GM18907 (cell line): ENCODE measurements around the gene TAP2.
"Not testable (repeated sequence)": the region's sequence is repeated elsewhere in the genome, so short reads cannot be mapped to it uniquely, and the experiment has no call there.

ENCODE experiments used
- ATAC-seq: cut with Tn5 transposase; IDR thresholded peaks from one replicate; pipeline ENCODE4 v1.9.1; 2021; ENCODE audit warnings: mild to moderate bottlenecking, moderate library complexity; ENCODE audit not compliant: unreplicated experiment

TAP2 gene

DNA sequence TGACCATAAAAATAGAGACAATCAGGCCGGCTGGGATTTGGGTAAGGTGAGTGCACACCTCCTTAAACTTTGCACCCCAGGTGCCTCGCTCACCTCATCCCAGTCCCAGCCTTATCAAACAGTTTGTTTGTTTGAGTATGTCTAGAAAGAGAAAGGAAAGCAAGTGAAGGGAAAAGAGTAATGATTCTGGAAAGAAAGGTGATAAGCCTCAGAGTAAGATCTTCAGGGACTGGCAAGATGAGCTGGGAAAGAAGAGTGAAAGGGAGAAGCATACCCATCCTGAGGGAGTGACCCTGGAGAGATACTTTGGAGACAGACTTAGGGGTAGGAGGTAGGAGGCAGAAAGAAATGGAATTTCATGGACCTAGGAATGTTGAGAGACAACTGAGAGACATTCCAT lies 1.7 kb downstream of the TAP2 start:
- no peak for ATAC-seq

DNA sequence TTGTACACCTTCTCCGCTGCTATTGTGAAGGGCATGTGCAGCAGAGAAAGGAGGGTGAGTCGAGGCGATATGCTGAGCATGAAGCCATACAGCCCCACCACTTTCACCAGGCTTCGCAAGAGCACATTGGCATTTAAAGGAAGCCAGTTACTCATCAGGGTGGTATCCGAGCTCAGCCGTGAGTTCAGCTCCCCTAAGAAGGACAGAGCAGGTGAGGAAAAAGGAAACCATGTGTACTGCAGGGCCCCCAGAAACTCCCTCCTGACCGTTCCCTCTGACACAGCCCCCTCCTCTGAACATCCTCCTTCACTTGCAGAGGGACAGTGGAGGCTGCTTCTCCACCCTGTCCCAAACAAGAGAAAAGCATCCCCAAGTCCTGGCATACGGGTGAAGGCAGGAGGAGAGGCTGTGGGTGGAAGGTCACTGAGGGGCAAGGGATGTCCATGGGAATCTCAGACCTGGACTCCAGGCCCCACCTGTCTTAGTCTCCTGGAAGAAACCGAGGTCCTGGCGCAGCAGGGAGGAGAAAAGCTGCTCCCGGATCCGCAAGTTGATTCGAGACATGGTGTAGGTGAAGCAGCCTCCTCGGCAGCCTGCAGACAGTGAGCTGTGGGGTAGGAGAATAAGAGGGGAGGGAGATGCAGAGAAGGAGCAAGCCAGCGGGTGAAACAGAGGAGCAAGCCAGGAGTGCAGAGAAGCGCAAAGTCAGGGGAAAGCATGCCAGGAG lies 3.2 kb downstream of the TAP2 start:
- ATAC-seq = no peak

DNA sequence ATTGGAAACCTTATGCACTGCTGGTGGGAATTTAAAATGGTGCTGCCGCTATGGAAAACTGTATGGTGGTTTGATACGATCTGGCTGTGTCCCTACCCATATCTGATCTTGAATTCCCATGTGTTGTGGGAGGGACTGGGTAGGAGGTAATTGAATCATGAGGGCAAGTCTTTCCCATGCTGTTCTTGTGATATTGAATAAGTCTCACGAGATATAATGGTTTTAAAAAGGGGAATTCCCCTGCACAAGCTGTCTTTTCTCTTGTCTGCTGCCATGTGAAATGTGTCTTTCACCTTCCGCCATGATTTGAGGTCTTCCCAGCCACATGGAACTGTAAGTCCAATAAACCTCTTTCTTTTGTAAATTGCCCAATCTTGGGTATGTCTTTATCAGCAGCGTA lies 4.9 kb downstream of the TAP2 start:
- no peak for ATAC-seq

DNA sequence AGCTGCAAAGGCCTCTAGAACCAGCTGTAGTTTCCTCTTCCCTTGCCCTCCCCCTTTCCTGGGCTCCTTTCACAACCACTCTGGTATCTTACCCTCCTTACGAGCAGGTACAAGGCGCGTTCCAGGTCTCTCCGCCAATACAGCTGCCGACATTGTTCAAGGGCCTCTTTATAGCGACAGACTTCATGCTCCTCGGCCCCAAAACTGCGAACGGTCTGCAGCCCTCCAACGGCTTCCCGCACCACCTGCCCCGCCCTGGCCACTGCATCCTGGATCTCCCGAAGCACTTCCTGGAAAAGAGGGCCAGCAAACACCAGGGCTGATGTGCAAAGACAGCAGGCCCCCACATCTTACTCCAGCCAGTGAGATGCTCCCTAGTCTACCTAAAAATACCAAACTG lies 6.0 kb downstream of the TAP2 start:
- ATAC-seq = no peak

DNA sequence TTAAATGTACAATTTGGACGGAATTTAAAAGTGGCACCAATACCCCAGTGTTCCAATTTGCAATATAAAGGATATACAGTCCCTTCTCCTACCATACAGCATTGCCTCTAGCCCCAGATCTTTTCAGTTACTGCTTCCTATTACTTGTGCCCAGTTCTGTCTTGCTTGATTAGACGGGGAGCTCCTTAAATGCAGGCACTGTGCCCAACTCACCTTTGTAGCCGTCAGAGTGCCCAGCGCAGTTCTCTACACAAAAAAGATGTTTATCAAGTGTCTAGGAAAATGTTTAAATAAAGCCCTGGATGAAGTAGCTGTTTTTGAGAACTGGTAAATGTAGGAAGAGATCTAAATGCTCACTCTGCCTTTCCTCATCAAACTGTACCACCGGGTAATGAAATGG lies 7.6 kb downstream of the TAP2 start:
- ATAC-seq = no peak

DNA sequence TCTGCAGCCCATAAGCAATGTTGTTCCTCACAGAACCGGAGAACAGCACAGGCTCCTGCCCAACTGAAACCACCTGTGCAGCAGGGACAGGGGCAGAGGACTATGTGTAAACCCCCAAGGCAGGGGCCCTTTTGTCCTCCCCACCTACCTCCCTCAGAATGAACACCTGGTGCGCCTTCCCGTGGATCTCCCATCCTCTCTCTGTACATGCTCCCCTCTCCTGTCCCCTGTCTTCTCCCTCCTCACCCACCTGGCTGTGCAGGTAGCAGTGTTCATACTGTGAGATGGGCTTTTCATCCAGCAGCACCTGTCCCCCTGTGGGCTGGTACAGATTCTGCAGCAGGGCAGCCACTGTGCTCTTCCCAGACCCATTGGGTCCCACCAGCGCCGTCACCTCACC lies 8.5 kb downstream of the TAP2 start:
- ATAC-seq = no peak

DNA sequence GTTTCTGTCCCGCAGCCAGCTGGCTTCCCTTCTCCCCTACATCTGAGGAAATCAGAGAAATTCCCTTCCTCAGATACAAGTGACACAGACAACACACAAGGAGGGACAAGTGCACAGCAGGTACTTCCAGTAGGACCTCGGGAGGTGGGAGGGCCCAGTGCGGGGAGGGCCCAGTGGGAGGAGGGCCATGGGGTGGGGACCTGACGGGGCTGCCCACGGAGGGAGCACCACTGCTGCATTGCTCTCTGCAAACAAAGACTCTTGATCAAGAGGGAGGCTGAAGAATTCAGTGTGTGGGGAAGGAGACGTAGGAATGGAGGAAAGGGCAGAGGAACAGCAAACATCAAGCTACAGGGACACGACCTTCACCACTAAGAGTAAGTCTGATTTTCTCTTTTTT lies 9.0 kb downstream of the TAP2 start:
- no peak for ATAC-seq

DNA sequence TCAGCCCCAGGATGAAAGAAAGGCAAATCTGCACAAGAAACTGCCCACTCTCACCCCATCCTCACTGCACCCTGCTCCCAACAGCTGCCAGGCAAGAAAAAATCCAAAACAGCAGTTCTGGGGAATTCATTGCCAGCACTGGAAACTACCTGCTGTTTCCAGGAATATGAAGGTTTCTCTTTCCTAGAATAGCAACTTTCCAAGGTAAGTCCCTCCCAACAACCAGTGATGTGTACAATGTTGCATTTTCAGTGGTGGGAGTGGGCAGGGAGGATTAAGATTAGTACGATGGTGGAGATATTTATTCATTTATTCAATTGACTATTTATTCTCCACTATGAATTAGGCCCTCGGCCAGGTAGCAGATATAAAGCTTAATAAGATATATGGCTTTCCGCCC lies 11.5 kb downstream of the TAP2 start:
- ATAC-seq = no peak

DNA sequence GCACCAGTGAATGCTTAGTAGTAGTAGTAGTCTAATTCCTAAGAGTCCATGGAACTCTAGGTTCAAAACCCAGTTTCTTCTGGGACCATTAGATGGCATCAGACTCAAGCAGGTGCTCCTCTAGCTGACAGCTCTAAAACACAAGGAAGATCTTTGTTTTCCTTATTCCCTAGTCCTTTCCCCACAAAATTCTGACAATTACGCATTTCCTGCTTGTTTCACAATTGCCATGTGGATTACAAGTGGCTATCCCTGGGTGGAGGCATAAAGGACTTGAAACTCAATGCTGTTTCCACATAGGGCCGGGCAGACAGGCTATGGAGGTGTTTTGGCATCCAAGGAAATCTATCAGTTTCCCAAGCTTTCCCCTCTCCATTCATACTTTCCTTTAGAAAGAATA lies 12.6 kb downstream of the TAP2 start:
- ATAC-seq = no peak

DNA sequence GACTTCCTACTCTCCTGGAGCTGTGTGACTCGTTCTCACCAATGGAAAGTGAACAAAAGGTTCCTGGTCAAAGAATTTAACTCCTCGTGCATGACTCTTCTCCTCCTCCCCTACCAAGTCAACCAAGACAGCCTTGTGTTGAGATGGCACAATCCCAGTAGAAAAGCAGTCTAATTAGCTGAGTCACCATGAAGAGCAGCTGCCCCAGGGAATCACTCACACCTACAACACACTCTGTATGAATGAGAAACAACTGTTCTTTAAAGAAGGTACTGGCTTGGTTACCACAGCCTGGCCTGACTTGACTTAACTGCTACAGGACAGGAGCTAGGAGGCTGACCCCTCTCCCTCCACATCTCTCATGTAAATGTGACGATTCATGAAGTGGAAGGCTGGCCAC lies 18.8 kb downstream of the TAP2 start:
- no peak for ATAC-seq

DNA sequence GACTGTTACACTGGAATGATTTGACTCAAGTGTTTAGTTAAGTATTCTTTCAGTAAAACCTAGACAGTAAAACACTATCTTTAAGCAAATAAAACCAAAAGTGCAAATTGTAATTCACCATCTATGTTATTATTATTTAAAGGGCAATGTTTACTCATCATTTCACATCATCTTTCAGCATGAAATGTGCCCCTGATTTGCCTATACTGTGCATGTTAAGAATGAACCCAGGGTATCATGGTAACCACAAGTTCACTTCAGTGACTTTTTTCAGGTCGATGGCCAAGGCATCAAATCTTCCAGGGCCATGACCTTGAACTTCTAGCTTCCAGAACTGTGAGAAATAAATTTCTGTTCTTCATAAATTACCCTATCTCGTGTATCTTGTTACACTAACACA lies 19.7 kb downstream of the TAP2 start:
- no peak for ATAC-seq

DNA sequence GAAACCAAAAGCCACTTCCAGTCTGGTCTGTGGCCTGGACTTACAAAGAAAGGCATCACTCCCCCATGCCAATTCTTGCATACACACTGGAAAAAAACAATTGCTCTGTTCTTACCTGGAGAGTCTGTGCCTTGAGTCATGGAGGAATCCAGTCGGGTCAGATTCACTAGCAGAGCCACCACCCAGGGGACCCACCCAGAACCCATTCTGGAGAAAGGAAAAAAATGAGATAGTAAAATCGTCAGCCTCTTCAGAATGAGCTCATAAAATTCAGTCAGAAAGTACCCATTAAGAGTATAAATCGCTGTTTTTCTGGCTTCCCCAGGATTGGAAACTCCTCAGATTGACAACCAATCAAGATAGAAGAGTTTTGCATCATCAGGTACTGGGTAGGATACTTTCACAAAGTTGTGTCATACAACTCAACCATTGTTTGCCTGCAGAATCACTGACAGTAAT lies 21.8 kb downstream of the TAP2 start, which contains the start of gene HLA-DOB:
Gene HLA-DOB, minus strand, starts transcription at position 257 of the 459 bp plus-strand sequence. Its CDS starts 51 bp downstream, at position 206.
- ATAC-seq = peak; percentile 41

DNA sequence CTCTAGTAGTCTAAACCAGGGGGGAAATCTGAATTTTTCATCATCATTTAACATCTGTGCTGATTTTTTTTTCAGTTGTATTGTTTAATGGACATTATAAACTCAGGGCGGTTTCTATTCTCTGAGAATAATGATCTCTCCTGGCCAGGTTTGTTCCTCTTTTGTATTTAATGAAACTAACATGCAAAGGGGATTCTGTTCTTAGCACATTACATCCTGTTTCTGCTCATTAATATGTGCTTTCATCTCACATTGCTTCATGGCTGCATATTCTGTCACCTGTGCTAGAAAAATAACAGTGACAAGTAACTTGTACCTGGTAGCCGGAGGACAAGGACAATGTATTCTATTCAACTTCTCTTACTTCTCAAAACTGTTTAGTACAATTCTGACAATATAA lies 22.5 kb downstream of the TAP2 start:
- peak; percentile 53 for ATAC-seq

DNA sequence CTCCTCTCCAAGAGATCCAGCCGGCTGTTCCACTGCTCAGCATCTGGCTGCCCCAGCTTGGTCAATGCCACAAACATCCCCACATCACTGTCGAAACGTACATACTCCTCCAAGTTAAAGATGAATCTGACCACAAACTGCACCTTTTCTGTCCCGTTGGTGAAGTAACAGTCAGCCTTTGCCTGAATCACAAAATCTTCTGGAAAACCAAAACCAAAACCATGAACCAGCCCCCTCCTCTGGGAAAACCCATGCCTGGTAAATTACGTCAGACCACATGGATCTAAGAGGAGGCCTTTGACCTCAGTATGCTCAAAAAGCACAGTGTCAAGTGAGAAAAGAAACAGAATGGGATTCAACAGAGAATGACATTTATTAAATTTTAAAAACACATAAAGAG lies 23.4 kb downstream of the TAP2 start:
- ATAC-seq = no peak

DNA sequence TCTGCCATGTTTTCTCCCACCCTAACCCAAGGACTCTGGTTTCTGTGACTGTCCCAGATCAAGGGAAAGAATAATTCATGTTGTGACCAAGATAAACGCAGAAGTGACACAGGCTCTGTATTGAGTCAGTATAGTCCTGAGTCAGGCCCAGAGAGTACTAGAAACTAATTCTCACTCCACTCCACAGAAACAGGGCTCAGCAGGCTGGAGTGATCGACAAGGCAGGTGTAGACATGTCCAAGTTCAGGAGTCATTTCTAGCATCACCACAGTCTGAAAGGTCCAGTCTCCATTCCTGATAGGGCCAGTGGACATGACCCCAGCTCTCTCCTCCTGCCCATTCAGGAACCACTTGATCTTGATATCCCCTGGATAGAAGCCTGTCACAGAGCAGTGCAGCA lies 24.4 kb downstream of the TAP2 start:
- no peak for ATAC-seq

DNA sequence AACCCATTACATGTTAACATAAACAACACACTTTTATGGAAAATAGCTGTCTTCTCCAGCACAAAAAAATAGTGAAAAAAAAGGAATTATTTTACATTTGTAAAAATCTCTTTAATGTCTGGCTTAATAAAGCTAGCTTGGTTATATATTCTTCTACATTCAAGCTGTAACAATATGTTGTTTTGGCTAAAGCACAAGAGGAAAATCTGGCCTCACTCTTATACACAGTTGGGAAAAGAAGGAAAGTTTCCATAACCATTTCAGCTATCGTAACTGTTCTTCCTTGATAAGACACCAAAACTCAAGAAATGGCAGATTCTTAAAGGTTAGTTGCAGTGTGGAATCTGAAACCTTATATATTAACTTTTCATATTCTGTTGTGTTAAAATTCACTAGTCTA lies 29.4 kb downstream of the TAP2 start:
- ATAC-seq = no peak

DNA sequence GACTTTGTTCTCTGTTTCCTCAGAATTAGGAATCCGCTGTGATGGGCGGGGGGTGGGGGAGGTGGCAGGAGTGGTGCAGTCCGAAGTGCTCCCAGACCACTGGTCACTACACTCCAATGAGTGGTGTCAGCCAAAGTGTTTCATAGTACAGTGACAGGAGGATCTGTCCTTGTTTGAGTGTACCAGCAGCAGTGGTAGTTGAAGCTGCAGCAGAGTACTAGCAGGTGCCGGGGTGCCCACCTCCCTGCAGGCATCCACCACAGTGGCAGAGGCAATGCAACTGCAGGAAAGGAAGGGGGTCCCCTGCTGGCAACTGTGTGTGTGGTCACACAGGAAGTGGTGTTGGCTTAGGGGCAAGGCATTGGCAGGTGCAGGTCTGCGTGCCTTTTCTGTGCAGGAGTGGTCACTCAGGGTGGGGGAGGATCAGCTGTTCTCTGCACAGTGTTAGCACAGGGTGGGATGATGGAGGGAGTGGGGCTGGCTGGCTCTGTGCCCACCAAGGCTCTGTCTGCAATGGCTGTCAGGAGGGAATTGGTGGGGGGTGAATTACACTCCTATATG lies 31.4 kb downstream of the TAP2 start:
- ATAC-seq = no peak

DNA sequence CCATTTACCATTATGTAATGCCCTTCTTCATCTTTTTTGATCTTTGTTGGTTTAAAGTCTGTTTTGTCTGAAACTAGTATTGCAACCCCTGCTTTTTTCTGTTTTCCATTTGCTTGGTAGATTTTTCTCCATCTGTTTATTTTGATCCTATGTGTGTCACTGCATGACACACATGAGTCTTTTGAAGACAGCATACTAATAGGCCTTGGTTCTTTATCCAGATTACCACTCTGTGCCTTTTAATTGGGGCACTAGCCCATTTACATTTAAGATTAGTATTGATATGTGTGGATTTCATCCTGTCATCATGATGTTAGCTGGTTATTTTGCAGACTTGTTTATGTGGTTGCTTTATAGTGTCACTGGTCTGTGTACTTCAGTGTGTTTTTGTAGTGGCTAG lies 33.1 kb downstream of the TAP2 start:
- ATAC-seq = not testable (repeated sequence)

DNA sequence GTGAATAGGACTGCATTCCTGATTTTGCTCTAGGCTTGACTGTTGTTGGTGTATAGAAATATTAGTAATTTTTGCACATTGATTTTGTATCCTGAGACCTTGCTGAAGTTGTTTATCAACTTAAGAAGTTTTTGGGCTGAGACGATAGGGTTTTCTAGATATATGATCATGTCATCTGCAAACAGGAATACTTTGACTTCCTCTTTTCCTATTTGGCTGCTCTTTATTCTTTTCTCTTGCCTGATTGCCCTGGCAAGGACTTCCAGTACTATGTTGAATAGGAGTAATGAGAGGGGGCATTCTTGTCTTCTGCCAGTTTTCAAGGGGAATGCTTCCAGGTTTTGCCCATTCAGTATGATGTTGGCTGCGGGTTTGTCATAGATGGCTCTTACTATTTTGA lies 35.1 kb downstream of the TAP2 start:
- ATAC-seq = no peak

DNA sequence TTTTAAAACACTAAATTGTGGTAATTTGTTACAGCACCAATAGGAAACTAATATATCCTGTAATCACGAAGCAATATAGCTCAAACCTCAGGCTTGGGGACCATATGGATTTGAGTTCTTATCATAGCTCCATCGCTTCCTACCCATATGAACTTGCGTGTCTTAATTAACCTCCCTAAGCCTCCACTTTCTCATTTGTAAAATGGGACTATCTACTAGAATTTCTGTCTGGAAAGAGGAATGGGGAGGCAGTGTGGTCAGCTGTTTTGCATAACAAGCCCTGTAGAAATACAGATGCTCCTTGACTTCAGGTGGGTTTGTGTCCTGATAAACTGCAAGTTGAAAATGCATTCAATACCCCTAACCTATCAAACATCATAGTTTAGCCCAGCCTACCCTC lies 38.8 kb downstream of the TAP2 start:
- no peak for ATAC-seq

DNA sequence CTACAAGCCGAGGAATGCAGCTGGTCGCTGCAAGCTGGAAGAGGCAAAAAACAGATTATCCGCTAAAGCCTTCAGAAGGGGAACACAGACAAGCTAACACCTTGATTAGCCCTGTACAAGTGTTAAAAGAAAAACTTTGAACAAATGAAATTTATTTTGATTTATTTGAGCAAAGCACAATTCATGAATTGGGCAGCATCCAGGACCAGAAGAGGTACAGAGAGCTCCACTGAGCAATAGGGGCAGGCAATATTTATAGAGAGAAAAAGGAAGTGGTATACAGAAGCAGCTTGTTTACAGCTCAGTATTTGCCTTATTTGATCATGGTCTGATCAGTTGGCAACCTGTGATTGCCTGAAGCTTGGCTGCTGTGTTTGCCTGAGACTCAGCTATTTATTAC lies 39.4 kb downstream of the TAP2 start:
- no peak for ATAC-seq

DNA sequence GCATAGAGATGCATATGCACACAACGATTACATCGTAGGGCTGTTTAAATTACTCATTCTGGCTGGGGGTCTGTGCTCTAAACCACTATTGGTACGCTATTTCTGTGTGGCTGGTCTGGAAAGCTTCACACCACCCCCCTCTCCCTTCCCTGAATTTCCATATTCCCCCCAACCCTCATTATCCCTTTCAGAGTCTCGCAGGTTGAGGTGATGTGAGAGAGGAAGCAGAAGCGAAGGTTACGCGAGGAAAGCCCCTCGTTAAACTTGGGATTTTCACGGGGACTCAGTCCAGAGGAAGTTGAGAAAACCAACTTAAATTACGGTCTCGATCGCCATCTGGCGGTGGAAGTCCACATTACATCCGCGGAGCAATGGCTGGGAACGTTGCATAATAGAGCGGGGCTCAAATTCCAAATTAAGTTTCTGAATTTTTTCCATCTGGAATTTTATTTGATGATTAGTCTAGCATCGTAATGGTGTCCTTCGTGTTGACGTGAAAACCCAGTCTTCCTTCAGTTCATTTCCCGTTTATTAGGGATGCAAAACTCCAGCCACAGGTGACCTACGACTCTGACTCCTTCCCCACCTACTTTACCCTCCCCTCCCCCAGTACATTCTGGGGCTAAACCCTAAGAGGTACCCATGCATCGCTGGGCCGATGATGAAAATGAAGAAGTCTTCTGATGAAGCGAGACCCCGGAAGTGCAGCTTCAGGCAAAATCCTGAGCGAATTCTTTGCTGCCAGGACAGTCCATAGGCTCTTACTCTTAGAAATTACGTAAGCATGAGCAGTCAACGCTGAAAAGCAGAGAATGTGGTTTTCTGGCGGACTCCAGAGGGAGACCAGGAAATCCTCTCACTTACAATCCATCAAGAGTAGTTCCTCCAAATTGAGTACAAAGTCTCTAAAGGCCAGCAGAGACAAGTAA lies 41.4 kb downstream of the TAP2 start:
- ATAC-seq = no peak
